Glutamatergic neuron (in vitro differentiated cells): ENCODE measurements around the gene TMPRSS7. TPM values are rescaled to one million over a fixed set of nuclear protein-coding genes. Genes with fewer than 3 reads are reported as not detected.

Source experiments
- DNase-seq: peaks from one replicate; pipeline ENCODE4 v3.0.0; 2022
- H3K27ac Mint-ChIP-seq: one replicate; pipeline ENCODE4 v1.8.0; 2020; ENCODE audit warnings: mild to moderate bottlenecking, mixed read lengths, inconsistent platforms; ENCODE audit not compliant: unreplicated experiment
- H3K27me3 Mint-ChIP-seq: one replicate; pipeline ENCODE4 v1.8.0; 2020; ENCODE audit warnings: mild to moderate bottlenecking, moderate library complexity, mixed read lengths, inconsistent platforms; ENCODE audit not compliant: unreplicated experiment
- H3K36me3 Mint-ChIP-seq: one replicate; pipeline ENCODE4 v1.8.0; 2020; ENCODE audit warnings: mild to moderate bottlenecking, mixed read lengths, inconsistent platforms; ENCODE audit not compliant: unreplicated experiment
- H3K4me1 Mint-ChIP-seq: one replicate; pipeline ENCODE4 v1.8.0; 2020; ENCODE audit warnings: mild to moderate bottlenecking, low read depth, mixed read lengths, inconsistent platforms; ENCODE audit not compliant: unreplicated experiment
- H3K4me3 Mint-ChIP-seq: one replicate; pipeline ENCODE4 v1.8.0; 2020; ENCODE audit warnings: mild to moderate bottlenecking, mixed read lengths, inconsistent platforms; ENCODE audit not compliant: unreplicated experiment
- H3K9me3 Mint-ChIP-seq: one replicate; pipeline ENCODE4 v1.8.0; 2020; ENCODE audit warnings: mild to moderate bottlenecking, moderate library complexity, mixed read lengths, inconsistent platforms; ENCODE audit not compliant: unreplicated experiment
- CTCF ChIP-seq: fragments of 200-600 bp; sonication (generic); IDR thresholded peaks from one replicate; pipeline ENCODE4 v1.5.0; 2021; ENCODE audit not compliant: partially characterized antibody, unreplicated experiment
- total RNA-seq: library from RNA; stranded (reverse); fragmentation: NEBNext Ultra II Directional; extraction: Animal tissue kit (Norgen Biotek cat#: 25700); gene quantifications from one replicate; pipeline ENCODE4 v1.2.1, GENCODE V29; 2021; ENCODE audit not compliant: unreplicated experiment

The TMPRSS7 gene
- total RNA-seq, 1 donor from 2014 or later, result not detected

- Mint-ChIP-seq H3K27me3 (no peaks in the 10 kb centered on the region), H3K36me3 (peaks cover 4% of the 10 kb centered on the region), H3K4me1 (peaks cover 6% of the 10 kb centered on the region), H3K27ac (no peak overlapping the region), H3K9me3 (no peaks in the 10 kb centered on the region), H3K4me3 (no peak overlapping the region)
- no peak for TF ChIP-seq CTCF
- DNase-seq, result no peak
Measured at GRCh38 chr3:112038863-112039262, 4.3 kb downstream of the TMPRSS7 start.

- H3K4me3 Mint-ChIP-seq, result no peak overlapping the region
- H3K9me3 Mint-ChIP-seq, result no peaks in the 10 kb centered on the region
- H3K36me3 Mint-ChIP-seq, result peaks cover 4% of the 10 kb centered on the region
- no peak for TF ChIP-seq CTCF
- H3K27ac Mint-ChIP-seq, result no peak overlapping the region
- no peaks in the 10 kb centered on the region for H3K4me1 Mint-ChIP-seq
- no peaks in the 10 kb centered on the region for H3K27me3 Mint-ChIP-seq
- DNase-seq, result no peak
Measured at GRCh38 chr3:112041321-112041720, 6.8 kb downstream of the TMPRSS7 start.

- H3K4me3 Mint-ChIP-seq, result no peak overlapping the region
- H3K9me3 Mint-ChIP-seq, result no peaks in the 10 kb centered on the region
- no peak overlapping the region for H3K27ac Mint-ChIP-seq
- H3K36me3 Mint-ChIP-seq, result no peaks in the 10 kb centered on the region
- H3K4me1 Mint-ChIP-seq, result no peaks in the 10 kb centered on the region
- H3K27me3 Mint-ChIP-seq, result no peaks in the 10 kb centered on the region
- no peak for TF ChIP-seq CTCF
- no peak for DNase-seq
Measured at GRCh38 chr3:112042842-112043280, 8.3 kb downstream of the TMPRSS7 start.

GRCh38 chr3:112043621-112044201 lies 9.2 kb downstream of the TMPRSS7 start:
- no peaks in the 10 kb centered on the region for H3K9me3 Mint-ChIP-seq
- peak; percentile 93 for TF ChIP-seq CTCF
- H3K27me3 Mint-ChIP-seq, result no peaks in the 10 kb centered on the region
- H3K4me1 Mint-ChIP-seq, result no peaks in the 10 kb centered on the region
- no peak overlapping the region for H3K27ac Mint-ChIP-seq
- peak; percentile 31 for DNase-seq
- H3K36me3 Mint-ChIP-seq, result no peaks in the 10 kb centered on the region
- no peak overlapping the region for H3K4me3 Mint-ChIP-seq

- Mint-ChIP-seq H3K4me3 (no peak overlapping the region), H3K27ac (no peak overlapping the region), H3K27me3 (no peaks in the 10 kb centered on the region), H3K4me1 (no peaks in the 10 kb centered on the region), H3K9me3 (peaks cover 1% of the 10 kb centered on the region), H3K36me3 (no peaks in the 10 kb centered on the region)
- DNase-seq, result no peak
- no peak for TF ChIP-seq CTCF
Measured at GRCh38 chr3:112046599-112046998, 12.1 kb downstream of the TMPRSS7 start.
